HG03159 (cell line): ENCODE data around the gene GMNN.
"Not testable (repeated sequence)": the region's sequence is repeated elsewhere in the genome, so short reads cannot be mapped to it uniquely, and the experiment has no call there.

ENCODE experiments used
- ATAC-seq: cut with Tn5 transposase; IDR thresholded peaks from one replicate; pipeline ENCODE4 v1.9.1; 2021; ENCODE audit warnings: mild to moderate bottlenecking, moderate library complexity; ENCODE audit not compliant: unreplicated experiment

Gene GMNN

DNA sequence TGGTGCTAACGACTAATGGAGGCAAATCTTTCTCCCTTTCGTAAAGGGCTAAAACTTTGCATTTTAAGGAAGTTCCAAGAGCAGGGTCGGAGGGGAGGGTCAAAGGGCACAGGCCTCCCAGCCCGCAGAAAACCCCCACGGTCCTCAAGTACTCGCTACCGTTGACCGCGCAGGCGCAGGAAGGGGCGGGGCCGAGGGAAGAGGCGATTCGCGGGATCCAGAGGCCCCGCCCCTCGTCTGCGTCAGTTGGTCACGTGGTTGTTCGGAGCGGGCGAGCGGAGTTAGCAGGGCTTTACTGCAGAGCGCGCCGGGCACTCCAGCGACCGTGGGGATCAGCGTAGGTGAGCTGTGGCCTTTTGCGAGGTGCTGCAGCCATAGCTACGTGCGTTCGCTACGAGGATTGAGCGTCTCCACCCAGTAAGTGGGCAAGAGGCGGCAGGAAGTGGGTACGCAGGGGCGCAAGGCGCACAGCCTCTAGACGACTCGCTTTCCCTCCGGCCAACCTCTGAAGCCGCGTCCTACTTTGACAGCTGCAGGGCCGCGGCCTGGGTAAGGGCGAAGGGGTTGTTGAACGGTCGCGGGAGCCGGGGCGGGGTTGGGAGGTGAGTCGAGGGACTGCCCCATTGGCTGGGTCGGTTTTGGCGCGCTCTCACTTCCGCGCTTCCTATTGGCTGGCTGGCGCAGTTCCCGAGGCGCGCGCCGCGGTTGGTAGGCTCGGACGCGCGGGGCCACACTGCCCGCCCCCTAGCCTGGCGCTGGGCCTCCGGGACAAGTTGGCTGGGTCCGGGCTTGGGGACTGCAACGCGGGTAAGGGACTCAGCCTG lies at the start of gene GMNN:
GMNN (plus strand) TSS at position 242 of the 824 bp plus-strand sequence. CDS start 2,310 bp downstream, outside the sequence.
- peak; percentile 89 for ATAC-seq

- not testable (repeated sequence) for ATAC-seq
Measured at GRCh38 chr6:24730653-24731052, 44.1 kb upstream of the GMNN start.

DNA sequence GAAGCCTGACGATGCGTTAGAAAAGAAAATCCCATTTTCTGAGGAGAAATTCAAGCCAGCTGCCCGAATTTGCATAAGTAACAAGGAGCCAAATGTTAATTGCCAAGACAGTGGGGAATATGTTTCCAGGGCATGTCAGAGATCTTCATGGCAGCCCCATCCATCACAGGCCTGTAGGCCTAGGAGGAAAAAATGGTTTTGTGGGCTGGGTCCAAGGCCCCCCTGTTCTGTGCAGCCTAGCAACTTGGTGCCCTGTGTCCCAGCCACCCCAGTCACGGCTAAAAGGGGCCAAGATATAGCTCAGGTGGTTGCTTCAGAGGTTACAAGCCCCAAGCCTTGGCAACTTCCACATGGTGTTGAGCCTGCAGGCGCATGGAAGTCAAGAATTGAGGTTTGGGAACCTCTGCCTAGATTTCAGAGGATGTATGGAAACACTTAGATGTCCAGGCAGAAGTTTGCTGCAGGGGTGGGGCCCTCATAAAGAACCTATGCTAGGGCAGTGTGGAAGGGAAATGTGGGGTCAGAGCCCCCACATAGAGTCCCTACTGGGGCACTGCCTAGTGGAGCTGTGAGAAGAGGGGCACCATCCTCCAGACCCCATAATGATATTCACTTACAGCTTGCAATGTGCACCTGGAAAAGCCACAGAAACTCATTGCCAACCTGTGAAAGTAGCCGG lies 43.1 kb upstream of the GMNN start:
- not testable (repeated sequence) for ATAC-seq

- no peak for ATAC-seq
Measured at GRCh38 chr6:24734166-24734565, 40.6 kb upstream of the GMNN start.

DNA sequence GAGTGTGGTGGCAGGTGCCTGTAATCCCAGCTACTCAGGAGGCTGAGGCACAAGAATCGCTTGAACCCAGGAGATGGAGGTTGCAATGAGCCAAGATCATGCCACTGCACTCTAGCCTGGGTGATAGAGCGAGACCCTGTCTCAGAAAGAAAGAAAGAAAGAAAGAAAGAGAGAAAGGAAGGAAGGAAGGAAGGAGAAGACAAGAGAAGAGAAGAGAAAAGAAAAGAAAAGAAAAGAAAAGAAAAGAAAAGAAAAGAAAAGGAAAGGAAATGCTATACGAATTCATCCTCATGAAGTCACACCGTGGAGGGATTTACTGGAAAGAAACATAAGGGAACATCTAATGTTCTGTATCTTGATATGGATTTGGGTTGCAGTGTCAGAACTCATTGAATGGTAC lies 40.0 kb upstream of the GMNN start:
- ATAC-seq, result not testable (repeated sequence)

- no peak for ATAC-seq
Measured at GRCh38 chr6:24738741-24739140, 36.0 kb upstream of the GMNN start.

DNA sequence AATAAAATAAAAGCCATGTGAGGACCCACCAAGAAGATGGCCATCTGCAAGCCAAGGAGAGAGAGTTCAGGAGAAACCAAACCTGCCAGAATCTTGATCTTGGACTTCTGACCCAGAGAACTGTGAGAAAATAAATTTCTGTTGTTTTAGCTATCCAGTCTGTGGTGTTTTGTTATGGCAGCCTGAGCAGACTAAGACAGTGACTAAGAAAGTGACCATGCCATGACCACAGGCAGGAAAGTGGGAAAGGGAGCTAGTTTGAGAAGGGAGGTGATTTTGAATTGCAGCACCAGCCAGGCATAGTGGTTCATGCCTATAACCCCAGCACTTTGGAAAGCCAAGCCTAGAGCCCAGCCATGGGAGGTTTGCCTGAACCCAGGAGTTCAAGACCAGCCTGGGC lies 33.9 kb upstream of the GMNN start:
- ATAC-seq, result no peak

GRCh38 chr6:24742216-24742738 lies 32.5 kb upstream of the GMNN start:
- ATAC-seq, result no peak

GRCh38 chr6:24743265-24743943 lies 31.3 kb upstream of the GMNN start:
- peak; percentile 87 for ATAC-seq

GRCh38 chr6:24743944-24744335 lies 30.8 kb upstream of the GMNN start:
- peak; percentile 46 for ATAC-seq

- no peak for ATAC-seq
Measured at GRCh38 chr6:24744911-24745310, 29.8 kb upstream of the GMNN start.

GRCh38 chr6:24749297-24749696 lies 25.4 kb upstream of the GMNN start:
- ATAC-seq, result no peak

DNA sequence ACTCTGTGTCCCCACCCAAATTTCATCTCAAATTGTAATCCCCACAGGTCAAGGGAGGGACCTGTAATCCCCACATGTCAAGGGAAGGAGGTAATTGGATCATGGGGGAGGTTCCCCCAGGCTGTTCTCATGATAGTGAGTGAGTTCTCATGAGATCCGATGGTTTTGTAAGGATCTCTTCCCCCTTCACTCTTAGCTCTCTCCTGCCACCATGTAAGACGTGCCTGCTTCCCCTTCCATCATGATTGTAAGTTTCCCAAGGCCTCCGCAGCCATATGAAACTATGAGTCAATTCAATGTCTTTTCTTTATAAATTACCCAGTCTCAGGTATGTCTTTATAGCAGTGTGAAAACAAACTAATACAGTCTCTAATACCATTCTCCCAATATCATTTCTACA lies 23.9 kb upstream of the GMNN start:
- not testable (repeated sequence) for ATAC-seq

GRCh38 chr6:24752503-24752902 lies 22.2 kb upstream of the GMNN start:
- no peak for ATAC-seq

DNA sequence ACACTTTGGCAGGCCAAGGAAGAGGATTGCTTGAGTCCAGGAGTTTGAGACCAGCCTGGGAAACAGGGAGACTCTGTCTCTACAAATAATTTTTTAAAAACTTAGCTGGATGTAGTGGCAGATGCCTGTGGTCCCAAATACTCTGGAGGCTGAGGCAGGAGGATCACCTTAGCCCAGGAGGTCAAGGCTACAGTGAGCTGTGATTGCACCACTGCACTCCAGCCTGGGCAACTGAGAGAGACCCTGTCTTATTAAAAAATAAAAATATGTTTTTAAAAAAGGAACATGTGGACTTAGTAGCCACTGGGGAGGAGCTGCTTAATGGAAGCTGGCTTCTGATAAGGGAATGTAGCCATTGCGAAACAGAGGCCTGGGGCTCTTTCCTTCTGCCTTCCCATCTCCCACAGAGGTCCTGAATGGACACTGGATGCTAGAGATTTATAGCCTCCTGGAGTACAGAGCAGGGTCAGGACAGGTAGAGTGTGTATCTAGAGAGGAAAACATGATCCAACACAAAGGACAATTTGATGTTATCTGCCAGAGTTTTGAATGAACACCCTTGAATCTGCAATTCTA lies 21.7 kb upstream of the GMNN start:
- ATAC-seq, result no peak

GRCh38 chr6:24753545-24753944 lies 21.2 kb upstream of the GMNN start:
- ATAC-seq, result no peak

- ATAC-seq, result not testable (repeated sequence)
Measured at GRCh38 chr6:24754378-24754777, 20.4 kb upstream of the GMNN start.

GRCh38 chr6:24755279-24755678 lies 19.5 kb upstream of the GMNN start:
- no peak for ATAC-seq

GRCh38 chr6:24757611-24758010 lies 17.1 kb upstream of the GMNN start:
- ATAC-seq, result no peak

DNA sequence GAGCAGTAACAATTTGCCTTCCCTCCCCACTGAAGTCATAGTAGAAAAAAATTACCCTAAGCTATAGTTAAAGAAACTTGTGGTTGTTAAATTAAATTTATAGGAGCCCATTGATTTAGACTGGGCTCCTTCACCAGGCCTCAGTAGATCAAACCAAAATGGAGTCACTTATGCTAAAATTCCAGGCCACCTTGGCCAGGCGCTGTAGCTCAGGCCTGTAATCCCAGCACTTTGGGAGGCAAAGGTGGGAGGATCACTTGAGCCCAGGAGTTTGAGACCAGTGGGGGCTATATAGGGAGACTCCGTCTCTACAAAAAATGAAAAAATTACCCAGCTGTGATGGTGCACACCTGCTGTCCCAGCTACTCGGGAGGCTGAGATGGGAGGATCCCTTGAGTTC lies 15.0 kb upstream of the GMNN start:
- ATAC-seq, result no peak

GRCh38 chr6:24760210-24760609 lies 14.5 kb upstream of the GMNN start:
- ATAC-seq, result no peak
